HG03460 (cell line): ENCODE results near the gene STX2.
A peak's percentile ranks its signal among the peaks of the same experiment; 100 is the strongest.
"Not testable (repeated sequence)": the region's sequence is repeated elsewhere in the genome, so short reads cannot be mapped to it uniquely, and the experiment has no call there.

Experiments
- ATAC-seq: cut with Tn5 transposase; IDR thresholded peaks from one replicate; pipeline ENCODE4 v1.9.1; 2021; ENCODE audit not compliant: unreplicated experiment

Gene STX2

DNA sequence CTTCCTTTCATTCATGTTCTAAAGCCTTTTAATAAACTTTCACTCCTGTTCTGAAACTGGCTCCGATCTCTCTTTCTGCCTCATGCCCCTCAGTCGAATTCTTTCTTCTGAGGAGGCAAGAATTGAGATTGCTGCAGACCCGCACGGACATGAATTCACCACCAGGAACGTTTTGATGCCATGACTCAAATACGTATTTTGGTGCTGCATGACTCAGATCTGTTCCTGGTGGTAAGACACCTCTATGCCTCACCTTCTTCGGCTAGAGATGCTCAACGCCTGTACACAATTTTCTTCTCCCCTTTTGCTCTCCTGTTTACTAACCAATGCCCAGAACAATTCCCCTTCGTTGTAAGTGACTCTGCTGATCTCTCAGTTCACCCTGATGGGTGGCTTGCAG, 70.9 kb downstream of the STX2 start:
- no peak for ATAC-seq

- no peak for ATAC-seq
Observed at GRCh38 chr12:130766470-130766869, 72.6 kb downstream of the STX2 start.

DNA sequence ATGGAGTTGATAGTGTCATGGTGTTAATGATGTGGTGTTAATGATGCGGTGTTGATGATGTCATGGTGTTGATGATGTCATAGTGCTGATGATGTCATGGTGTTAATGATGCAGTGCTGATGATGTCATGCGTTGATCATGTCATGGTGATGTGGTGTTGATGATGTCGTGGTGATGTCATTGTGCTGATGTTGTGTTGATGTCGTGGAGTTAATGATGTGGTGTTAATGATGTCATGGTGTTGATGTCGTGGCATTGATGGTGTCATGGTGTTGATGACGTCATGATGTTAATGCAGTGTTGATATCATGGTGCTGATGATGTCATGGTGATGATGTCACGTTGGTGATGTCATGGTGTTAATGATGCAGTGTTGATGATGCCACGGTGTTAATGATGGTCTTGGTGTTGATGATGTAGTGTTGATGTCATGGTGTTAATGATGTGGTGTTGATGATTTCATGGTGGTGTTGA, 73.8 kb downstream of the STX2 start:
- no peak for ATAC-seq

DNA sequence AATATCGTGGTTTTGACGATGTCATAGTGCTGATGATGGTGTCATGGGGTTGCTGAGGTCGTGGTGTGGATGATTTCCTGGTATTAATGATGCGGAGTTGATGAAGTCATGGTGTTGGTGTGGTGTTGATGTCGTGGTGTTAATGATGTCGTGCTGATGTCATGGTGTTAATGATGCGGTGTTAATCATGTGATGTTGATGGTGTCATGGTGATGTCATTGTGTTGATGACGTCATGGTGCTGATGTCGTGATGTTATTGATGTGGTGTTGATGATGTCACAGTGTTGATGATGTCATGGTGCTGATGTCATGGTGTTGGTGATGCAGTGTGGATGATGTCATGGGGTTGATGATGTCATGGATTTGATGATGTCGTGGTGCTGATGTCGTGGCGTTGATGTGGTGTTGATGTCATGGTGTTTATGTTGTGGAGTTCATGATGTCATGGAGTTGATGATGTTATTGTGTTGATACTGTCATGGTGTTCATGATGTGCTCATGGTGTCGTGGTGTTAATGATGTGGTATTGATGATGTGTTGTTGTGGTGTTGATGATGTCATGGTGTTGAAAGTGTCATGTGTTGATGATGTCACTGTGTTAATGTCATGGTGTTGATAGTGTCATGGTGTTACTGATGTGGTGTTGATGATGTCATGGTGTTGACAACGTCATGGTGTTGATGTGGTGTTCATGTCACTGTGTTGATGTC, 74.4 kb downstream of the STX2 start:
- no peak for ATAC-seq

GRCh38 chr12:130764073-130764472, 75.0 kb downstream of the STX2 start:
- no peak for ATAC-seq

DNA sequence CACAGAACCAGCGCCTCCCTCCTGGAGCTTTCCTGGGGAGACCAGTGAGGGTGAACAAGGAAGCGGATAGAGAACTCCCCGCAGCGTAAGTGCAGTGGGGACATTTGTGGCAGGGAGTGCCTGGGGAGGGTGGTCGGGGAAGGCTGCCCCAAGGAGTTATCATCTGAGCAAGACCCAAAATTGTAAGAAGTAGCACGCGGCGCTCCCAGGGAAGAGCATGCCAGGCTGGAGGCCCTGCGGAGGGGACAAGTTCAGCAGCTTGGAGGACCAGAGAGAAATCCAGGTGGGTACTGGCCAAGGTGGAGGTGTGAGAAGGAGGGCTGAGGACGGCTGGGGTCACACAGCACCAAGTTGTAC, 76.8 kb downstream of the STX2 start:
- ATAC-seq = no peak

GRCh38 chr12:130761537-130762318, 77.3 kb downstream of the STX2 start:
- ATAC-seq = peak; percentile 58

GRCh38 chr12:130754234-130754901, 84.7 kb downstream of the STX2 start:
- no peak for ATAC-seq

DNA sequence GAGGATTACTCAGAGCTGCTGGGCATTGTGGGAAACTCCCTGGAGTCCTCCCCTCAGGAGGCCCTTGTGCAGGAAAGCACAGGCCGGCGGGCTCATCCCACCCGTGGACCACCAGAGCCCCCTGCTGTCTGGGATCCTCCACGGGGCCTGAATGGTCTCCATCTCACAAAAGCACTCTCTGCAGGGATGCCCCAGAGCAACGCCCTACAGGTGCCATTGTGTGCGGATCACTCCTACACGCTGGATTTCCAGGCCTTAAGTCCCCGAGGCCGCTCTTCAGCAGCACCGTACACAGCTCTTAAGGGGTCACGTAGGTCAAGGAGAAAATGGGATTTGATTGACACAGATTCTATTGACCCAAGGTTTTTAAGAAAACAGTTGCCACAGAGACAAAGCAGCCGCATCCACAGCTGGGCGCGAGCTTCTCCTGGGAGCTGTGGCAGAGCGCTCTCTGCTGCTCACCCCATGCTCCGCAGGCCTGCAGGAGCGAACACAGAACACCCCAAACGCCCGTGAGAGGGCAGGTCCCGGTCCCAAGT, 86.3 kb downstream of the STX2 start:
- no peak for ATAC-seq

DNA sequence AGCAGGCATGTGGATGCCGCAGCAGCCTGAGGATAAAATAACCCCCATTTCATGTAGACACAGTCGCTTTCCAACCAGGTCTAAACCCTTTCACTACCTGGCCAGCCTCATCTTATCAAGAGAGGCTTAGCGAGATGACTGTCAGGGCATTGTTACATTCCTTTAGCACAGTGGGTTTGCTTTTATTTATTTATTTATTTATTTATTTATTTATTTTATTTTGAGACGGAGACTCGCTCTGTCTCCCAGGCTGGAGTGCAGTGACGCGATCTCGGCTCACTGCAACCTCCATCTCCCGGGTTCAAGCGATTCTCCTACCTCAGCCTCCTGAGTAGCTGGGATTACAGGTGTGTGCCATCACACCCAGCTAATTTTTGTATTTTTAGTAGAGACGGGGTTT, 87.0 kb downstream of the STX2 start:
- ATAC-seq = not testable (repeated sequence)

GRCh38 chr12:130748786-130749185, 90.3 kb downstream of the STX2 start:
- ATAC-seq = no peak

GRCh38 chr12:130747867-130748740, 90.9 kb downstream of the STX2 start:
- ATAC-seq = peak; percentile 93

DNA sequence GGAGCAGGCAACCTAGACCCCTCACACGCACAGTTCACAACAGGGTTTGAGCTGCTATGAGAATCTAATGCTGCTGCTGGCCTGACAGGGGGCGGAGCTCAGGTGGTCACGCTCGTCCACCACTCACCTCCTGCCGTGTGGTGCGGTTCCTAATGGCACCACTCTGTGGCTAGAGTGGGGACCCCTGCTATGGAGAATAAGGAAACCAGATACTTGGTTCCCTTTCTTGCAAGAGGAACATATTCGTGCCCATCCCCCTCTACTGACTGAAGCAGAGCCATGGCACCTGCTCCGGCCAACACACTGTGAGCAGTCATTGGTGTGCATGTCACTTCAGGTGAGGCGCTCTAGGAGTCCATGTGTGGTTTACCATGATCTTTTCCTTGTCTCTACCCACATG, 92.5 kb downstream of the STX2 start:
- no peak for ATAC-seq

DNA sequence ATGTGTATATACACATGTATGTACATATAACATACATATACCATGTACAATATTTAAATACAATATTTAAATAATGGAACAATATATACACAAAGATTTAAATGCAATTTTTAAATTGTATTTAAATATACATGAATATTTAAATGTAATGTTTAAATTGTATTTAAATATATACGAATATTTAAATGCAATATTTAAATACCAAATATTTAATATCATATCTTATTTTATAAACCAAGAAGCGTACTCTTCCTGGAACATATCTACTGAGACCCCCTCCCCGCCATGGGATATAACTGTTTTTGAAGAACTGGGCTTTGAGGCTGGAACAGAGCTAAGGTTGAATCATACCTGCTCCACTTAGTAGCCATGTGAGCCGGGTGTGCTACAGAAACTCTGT, 93.1 kb downstream of the STX2 start:
- no peak for ATAC-seq

- ATAC-seq = no peak
Observed at GRCh38 chr12:130744274-130744673, 94.8 kb downstream of the STX2 start.

GRCh38 chr12:130743606-130744005, 95.4 kb downstream of the STX2 start:
- no peak for ATAC-seq

DNA sequence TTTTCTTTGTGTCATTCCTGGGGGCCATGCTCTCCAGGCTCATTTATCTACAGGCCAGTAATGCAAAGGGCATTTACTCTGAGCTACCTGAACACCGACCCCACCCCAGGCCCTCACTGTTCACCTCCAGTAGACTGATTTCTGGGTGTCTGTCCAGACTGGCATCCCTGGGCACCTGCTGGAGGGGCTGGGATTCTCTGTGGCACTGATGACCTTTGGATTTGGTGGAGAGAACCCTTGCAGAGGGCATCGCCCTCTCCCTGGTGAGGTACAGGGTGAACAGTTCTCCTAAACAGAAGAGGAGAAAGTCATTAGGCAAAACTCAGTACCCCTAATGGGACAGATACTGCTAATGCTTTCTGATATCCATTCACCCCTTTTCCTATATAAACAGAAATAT, 95.9 kb downstream of the STX2 start:
- no peak for ATAC-seq

- ATAC-seq = no peak
Observed at GRCh38 chr12:130742716-130743115, 96.3 kb downstream of the STX2 start.

- no peak for ATAC-seq
Observed at GRCh38 chr12:130742112-130742511, 96.9 kb downstream of the STX2 start.
